GM19324 (cell line): ENCODE results near the gene LHFPL3.

Experiments
- ATAC-seq: cut with Tn5 transposase; IDR thresholded peaks from one replicate; pipeline ENCODE4 v1.9.1; 2021; ENCODE audit warnings: mild to moderate bottlenecking, moderate library complexity; ENCODE audit not compliant: unreplicated experiment, low FRiP score

The LHFPL3 gene

GRCh38 chr7:104950006-104950405 lies 621.6 kb downstream of the LHFPL3 start:
- no peak for ATAC-seq

- ATAC-seq: no peak
These were observed 622.4 kb downstream of the LHFPL3 start for GRCh38 chr7:104950754-104951153.

GRCh38 chr7:104951546-104951945 lies 623.1 kb downstream of the LHFPL3 start:
- ATAC-seq: no peak

- no peak for ATAC-seq
These were observed 626.9 kb downstream of the LHFPL3 start for GRCh38 chr7:104955276-104955675.
